ENCODE results near the gene CIAO3.
"Not testable (repeated sequence)": the region's sequence is repeated elsewhere in the genome, so short reads cannot be mapped to it uniquely, and the experiment has no call there.

CIAO3 gene

GRCh38 chr16:708959-709358, 31.8 kb downstream of the CIAO3 start:
- DNase-seq = no peak

GRCh38 chr16:708019-708418, 32.8 kb downstream of the CIAO3 start:
- DNase-seq = no peak

DNA sequence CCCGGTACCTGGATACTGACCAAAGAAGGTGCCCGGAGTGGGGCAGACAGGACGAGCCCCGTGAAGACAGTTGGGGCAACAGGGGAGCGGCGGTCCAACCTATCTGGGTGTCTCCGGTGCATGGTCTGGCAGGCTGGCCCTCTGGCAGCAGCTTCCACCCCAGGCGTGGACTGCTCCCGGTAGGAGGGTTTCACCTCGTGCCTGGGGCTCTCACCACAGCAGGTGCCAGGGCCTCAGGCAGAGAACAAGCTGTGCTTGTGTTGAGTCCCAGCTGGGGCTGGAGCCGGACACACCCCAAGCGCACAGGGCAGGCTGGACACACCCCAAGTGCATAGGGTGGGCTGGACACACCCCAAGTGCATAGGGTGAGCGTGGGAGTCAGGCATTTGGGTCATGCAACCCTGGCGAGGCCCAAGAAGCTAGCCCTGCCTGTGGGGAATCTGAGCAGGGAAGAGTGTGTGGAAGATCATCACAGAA, 33.7 kb downstream of the CIAO3 start:
- no peak for DNase-seq

DNA sequence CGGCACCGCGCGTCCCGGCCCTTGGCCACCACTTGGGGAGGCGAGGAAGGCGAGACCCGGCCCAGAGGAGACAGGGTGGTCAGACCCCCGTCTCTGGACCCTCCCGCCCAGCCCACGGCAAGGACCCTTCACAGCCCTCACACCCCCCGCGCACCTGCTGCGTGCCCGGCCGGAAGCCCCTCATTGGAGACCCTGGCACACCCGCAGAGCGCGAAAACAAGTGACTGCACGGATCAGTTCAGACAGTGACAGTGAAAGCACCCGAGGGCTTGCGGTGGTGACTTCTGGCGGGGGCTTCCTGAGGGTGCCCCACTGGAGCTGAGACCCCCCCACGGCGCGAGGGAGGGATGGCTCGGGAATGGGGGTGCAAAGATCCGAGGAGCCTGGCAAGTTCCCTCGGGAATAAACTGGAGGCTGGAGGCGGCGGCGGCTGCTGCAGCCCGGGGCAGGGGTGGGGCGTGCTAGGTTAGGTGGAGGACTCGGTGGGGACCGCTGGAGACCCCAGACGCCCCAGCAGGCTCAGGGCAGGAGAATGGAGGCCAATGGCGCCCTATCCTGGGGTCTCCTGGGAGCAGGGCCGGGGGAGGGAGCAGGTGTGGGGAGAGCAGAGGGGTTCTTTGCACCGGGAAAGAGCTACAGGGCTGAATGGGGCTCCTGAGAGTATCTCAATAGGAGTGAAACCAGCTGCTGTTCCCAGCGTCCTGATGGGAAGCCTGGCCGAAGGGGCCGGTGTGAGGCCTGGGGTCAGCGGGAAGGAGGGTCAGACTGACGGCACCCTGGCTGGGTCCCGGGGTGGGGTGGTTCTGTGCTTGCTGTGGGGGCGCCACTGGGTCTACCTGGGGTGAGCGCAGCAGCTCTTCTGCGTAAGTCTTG, 34.4 kb downstream of the CIAO3 start:
- DNase-seq = no peak

DNA sequence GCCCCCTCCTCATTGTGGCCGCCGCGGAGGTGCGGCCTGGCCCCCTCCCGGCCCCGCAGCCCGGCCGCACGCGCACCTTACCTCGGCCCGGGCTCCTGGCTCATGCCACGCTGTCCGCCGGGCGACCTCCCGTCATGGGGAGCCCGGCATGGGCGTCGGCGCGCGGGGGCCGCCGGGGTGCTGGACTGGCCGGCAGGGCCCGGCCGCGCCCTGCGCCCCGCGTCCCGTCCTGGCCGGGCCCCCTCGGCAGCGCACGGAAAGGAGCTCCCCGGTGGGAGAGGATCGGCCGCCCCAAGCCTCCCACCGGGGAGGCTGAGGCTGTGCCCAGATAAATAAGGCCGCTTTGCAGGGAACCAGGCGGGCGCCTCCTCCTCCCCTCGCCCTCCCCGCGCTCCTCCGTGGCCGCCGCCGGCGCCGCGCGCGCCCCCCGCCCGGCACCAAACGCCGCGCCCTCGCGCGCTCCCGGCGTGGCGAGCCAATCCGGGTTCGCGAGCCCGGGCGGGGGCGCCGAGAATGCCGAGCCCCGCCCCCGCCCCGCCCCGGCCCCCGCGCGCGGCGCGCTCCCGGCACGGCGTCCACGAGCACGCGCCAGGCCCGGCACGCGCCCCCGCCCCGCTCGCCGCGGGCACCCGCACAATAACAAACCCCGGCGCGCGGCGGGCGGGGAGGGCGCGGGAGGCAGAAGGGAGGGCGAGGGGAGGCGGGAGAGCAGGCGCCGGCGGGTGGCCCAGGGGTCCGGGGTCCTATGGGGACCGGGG, 35.2 kb downstream of the CIAO3 start, which contains the start of gene FBXL16:
Gene FBXL16, minus strand, starts transcription at position 371 of the 758 bp plus-strand sequence. CDS start 8,396 bp downstream, outside the sequence.
- DNase-seq = no peak

DNA sequence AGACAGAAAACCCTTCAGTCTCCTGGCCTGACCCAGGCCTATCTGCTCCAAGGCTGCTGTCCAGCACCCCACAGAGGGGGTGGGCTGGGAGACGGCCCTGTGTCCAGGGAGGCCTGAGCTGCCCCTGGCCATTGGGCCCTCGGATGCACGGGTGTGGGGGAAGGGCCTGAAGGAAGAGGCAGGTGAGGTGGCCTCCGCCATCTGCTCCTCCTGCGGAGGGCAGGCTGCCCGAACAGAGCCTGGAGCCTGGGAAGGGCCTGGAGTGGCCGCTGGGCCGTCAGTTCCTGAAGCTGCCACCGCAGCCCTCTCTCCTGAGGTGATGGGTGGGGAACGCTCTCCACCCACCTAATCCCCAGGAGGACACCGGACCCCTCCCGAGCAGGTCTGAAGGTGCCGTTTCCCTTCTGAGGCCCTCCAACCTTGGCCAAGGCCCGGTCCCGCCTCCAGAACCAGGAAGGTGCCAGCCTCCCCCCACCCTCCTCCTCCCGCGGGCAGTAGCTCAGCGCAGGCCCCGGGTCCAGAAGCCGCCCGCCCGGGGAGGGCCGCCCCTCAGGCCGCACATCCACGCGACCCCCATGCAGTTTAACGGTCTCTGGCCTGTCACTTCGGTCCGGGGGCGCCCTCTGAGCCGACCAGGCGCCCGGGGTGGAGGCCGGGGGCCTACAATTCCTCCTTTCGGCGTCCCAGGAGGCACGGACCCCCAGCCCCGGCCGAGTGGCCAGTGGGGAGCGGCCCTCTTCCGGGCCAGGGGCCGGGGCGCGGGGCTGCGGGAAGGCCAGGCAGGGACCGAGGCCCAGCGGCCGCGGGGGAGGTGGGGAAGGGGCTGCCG, 36.0 kb downstream of the CIAO3 start:
- DNase-seq = no peak

- DNase-seq = no peak
Measured at GRCh38 chr16:704047-704446, 36.8 kb downstream of the CIAO3 start.

DNA sequence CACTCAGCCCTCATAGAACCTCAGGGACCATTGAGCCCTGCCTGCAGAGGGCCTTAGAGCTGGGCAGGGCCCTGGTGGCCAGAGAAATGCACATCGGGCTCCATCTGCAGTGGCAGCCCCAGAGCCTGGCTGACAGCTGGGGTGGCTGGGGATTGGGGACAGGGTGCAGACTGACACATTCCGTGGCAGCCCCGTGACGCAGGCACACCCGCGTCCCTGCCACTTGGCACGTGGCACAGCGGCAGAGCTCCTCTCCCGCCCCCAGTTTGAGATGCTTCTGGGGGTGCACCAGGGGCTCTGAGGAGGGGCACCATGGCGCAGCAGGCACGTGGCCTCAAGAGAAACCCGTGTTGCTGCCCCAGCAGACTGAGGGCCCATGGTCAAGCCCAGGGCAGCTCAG, 37.4 kb downstream of the CIAO3 start:
- DNase-seq = no peak

DNA sequence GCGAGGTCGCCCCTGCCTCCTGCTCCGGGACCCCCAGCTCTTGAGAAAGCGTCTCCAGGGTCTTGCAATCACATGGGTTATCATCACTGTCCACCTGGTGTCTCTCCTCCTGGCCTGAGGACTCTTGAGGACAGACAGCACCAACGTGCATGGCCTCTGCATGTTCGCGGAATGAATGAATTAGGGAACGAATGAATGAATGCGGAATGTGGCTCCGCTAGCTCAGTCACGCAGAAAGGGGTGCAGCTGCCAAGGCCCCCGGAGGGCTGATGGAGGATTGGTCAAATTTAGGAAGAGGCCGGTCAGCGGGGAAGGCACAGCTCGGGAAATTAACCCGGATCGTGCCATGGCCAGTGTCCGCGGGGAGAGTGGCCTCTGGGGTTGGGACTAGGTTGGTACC, 38.5 kb downstream of the CIAO3 start:
- DNase-seq = no peak

DNA sequence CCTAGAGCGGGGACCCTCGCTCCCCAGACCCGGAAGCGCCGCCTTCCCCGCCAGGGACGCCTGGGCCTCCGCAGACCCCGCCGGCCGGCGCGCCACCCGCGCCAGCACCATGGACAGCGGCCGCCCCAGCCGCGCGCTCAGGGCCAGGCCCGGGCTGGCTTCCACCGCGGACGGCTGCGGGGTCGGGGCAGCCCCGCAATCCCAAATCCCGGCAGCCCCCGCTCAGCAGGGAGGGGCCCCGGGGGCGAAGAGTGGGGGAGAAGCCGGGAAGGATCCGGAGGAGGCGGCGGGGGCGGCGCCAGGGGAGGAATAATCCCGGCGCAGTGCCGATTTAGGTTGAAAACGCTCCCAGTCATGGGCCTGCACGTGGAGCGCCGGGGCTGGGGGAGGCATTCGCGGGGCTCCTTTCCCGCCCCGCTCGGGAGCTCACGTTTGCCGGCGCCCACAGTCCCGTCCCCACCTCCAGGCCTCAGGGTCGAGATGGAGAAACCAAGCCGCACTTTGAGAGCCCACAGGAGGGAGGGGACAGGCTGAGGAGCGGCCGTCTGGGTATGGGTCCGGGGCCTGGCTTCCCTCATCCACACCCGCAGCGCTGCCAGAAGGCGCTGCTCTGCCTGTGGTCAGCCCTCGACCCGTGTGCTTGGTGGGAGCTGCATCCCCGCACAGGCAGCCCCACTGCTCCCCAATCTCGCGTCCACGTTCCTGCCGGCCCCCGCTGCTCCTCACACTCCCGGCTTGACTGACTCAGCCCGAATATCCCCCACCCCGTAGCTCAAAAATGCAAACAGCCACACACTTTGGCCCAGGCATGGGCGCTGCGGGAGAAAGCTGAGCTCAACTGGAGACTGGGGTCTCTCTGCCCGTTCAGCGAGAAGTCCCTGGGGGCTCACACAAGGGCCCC, 39.9 kb downstream of the CIAO3 start:
- DNase-seq = no peak

DNA sequence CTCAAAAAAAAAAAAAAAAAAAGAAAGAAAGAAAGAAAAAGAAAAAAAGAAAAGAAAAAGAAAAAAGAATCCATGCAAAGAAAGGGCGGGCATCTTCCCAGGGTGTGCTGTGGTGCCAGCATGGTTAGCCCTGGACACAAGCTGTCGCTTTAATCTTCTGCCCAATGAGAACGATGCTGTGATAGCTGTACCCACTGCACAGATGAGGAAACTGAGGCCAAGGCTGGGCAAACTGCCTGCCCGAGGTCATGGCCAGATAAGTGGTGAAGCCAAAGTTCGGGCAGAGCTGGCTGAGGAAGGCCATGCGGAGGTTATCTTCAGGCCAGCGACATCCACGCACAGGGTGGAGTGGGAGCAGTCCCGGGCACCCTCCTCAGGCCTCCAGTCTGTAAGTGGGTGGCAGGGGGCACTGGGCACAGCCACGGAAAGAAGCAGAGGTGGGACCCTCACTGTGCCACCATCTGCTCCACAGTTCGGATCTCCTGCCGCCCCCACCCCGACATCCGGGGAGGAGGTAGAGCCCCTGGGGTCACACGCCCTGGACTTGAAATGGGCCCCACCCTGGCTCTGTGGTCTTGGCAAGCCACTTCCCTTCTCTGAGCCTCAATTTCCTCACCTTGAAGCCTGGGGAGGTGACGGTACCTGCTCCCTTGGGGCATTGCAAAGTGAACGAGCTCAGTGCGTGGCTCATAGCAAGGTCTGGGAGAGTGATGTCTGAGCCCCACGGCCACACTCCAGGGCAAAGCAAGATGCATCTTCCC, 41.7 kb downstream of the CIAO3 start:
- DNase-seq = no peak

DNA sequence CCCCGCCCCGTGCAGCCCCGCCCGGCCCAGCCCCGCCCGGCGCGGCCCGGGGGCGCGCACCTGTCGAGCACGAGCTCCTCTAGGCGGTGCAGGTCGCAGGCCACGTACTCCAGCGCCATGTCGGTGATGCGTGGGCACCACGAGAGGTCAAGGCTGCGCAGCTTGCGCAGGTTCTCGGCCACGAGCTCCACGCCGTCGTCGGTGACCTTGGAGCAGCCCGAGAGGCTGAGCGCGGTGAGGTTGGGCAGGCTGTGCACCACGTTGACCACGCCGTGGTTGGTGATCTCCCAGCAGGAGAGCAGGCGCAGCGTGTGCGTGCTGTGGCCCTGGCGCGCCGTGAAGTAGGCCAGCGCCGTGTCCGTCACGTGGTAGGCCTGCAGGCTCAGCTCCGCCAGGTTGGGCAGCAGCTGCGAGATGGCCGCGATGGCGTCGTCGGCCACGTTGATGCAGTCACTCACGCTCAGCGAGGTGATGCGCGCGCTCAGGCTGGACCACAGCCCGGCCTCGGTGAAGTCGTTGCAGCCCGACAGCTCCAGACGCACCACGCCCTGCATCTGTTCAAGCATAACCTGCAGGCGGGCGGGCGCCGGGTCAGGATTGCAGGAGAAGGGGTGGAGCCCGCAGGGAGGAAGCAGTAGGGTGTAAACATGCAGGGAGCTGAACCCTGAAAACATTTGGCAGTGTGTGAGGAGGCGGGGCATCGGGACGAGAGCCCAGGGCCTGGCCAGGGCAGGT, 45.3 kb downstream of the CIAO3 start:
- peak in 1 of 2 donors; percentile 21 for DNase-seq

GRCh38 chr16:694863-695354, 45.9 kb downstream of the CIAO3 start:
- DNase-seq = no peak

GRCh38 chr16:694187-694862, 46.5 kb downstream of the CIAO3 start:
- no peak for DNase-seq

- DNase-seq = no peak
Measured at GRCh38 chr16:693766-694165, 47.0 kb downstream of the CIAO3 start.

DNA sequence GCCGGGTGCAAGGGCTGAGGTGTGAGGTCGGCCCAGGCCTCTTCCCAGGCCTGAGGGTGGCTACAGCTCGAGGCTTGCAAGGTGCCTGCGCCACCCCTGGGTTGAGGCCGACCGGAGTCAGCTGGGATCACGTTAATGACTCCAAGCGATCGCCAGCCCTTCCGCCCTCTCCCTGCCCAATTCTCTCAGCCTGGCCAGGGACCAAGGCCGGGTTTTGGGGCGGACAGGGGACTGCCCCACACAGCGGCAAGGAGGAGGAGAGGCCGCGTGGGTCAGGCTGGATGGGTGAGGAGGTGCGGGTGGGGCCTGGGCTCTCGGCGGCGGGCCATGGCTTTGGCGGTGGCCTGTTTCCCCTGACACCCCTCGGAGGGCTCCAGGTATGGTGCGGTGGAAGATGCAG, 47.4 kb downstream of the CIAO3 start:
- DNase-seq = no peak

DNA sequence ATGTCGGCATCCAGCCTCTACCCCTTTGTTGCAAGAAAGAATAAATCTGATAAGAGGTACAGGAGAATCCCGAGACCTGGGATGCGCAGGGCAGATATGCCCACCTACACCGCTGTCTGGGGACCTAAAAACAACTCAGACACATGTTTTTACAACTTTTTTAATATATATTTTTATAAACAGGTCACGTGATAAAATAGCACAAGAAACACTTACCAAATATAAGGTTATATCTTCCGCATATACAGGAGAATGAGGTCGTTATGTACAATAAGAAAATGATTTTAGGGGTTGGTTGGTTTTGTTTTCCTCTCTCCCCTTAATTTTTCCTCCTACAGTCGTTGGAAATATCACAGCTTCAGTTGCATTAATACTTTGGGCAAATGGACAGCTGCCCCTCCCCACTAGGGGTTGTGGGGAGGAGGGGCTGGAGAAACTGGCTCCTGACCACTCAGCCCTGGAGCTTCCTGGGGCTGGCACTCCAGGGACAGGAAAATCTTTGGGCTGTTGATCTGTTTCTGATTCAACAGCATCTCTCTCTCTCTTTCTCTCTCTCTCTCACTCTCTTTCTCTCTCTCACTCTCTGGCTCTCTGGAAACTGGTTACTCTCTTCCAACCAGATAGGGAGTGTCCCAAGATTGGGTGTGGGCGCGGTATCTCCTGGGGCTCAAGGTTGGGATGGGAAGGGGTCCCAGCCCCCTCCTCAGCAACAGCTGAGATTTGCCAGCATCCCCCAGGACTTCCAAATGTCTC, 48.3 kb downstream of the CIAO3 start:
- no peak for DNase-seq

GRCh38 chr16:691242-691641, 49.6 kb downstream of the CIAO3 start:
- not testable (repeated sequence) for DNase-seq
